HG02973 (cell line): Measurements from ENCODE around the gene ANO3.

Experiments
- ATAC-seq: cut with Tn5 transposase; IDR thresholded peaks from one replicate; pipeline ENCODE4 v1.9.1; 2021; ENCODE audit warnings: moderate library complexity; ENCODE audit not compliant: unreplicated experiment

ANO3 gene

DNA sequence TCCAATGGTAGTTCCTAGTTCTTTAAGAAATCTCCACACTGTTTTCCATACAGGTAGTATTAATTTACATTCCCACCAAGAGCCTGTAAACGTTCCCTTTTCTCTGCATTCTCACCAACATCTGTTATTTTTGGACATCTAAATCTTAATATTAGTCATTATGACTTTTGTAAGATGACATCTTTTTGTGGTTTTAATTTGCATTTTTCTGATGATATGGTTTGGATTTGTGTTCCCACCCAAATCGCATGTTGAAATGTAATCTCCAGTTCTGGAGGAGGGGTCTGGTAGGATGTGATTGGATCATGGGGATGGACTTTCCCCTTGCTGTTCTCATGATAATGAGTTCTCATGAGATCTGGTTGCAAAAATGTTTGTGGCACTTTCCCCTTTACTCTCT is 151.2 kb downstream of the ANO3 start:
- ATAC-seq, result no peak

DNA sequence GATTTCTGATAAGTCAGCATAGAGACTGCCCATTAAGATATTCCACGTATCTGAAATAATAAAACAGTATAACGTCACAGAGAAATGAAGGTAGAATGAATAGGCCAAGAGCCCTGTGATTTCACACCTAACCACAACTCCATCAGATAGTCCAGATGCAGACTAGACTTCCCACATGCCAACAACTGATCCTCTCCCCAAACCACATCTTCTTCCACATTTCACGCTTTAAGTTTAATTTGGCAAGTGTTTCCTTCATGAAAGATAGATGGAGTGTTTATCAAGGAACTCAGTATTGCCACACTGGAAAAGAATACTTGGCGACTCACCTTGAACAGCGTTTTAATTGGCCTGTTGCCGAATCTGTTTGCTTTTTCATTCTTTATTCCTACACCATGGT is 158.6 kb downstream of the ANO3 start:
- ATAC-seq, result no peak

DNA sequence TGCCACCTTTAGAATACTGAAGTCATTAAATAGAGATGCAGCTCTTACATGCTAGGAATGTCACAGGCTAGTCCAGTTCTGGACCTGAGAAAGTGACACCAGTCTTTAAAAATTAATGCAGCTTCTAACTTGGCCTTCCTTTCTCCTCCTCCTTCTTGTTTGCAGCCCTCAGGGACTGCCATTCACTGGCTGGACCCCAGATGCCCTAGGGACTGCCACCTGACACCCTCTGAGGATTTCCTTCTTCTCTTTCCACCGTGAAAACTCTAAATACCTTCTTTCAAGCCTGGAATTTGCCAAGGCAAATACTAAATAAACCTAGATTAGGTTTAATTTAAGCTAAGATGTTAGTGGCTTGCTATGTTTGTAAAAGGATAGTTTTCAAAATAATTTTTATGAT is 161.7 kb downstream of the ANO3 start:
- ATAC-seq, result no peak

DNA sequence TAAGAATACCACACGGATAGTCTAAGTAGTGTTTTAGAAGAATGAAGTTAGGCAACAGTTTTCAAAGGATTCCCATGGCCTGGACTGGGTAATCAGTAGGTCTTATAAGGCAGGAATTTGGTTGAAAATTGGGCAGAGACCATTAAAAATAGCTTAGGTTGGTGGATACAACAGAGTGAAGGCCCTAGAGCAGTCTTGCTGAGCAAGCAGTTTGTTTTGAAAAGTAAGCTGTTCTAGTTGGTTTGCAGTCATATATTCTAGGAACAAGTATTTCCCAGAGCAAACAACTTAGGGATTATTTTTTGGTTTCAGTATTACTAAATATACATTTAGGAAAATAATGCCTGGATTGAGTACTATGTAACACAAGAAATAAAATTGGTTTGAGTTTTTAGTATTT is 175.3 kb downstream of the ANO3 start:
- no peak for ATAC-seq

DNA sequence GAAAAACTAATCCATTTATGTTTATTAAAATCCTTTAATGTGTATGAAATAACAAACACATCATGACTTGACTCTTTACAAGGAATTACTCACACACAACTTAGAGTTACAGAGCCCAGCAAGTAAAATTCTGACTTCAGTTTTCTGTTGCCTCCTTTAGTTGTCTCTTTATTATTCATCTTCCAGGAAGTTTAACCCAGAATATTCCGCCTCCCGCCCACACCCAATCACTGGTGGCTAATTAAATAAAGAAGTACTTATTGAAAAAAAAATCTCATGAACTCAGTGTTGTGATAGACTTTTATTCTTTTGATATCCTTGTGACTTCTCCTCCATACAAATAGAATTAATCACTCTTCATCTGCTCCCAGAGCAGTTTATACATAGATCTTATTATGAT is 178.2 kb downstream of the ANO3 start:
- ATAC-seq, result no peak

DNA sequence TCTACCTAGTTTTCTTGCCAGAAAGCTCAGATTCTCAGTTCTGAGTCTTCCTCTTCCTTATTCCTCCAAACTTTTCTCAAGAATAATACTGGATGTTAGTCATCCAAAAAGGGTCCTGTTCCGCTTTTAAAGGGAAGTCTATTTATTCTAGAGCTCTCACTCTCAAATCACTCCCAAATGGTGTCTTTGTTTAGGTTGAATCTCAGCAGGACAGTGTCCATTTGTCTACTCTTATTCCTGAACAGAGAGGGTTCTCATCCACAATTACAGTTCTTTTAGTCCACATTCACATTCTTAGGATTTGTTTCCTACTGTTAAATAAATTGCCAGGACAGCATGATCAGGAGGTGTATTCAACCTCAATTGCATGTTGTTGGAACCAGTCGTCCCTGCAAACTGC is 178.8 kb downstream of the ANO3 start:
- no peak for ATAC-seq

DNA sequence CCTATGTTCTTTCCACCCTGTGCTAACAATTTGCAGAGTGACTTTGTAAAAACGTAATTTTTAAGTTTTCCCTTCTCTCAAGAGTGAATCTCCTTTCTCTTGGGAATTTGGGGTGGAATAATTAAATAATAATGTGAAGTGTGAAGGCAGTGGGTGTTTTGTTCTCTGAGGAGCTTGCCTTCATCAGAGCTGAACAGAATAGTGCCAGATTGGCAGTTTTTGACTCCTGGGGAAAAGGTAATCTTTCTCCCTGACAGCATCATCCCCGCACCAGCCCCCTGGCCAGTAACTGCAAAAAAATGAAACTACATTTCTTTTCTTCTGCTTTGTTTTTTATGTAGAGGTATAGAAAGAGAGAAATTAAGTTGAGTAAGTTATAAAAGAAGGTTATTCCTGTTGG is 180.3 kb downstream of the ANO3 start:
- no peak for ATAC-seq

DNA sequence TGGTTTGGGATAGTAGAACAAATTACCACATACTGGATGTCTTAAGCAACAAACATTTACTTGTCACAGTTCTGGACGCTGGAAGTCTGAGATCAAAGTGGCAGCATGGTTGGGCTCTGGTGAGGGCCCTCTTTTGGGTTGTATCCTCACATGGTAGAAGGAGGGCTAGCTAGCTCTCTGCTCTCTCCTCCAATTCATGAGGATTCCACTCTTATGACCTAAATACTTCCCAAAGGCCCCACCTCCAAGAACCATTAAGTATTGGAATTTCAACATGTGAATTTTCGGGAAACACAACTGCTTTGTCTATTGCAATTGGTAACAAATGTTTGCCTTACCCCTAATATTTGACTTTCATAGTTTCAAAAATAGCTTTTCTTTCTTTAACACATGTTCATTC is 187.5 kb downstream of the ANO3 start:
- ATAC-seq, result no peak

DNA sequence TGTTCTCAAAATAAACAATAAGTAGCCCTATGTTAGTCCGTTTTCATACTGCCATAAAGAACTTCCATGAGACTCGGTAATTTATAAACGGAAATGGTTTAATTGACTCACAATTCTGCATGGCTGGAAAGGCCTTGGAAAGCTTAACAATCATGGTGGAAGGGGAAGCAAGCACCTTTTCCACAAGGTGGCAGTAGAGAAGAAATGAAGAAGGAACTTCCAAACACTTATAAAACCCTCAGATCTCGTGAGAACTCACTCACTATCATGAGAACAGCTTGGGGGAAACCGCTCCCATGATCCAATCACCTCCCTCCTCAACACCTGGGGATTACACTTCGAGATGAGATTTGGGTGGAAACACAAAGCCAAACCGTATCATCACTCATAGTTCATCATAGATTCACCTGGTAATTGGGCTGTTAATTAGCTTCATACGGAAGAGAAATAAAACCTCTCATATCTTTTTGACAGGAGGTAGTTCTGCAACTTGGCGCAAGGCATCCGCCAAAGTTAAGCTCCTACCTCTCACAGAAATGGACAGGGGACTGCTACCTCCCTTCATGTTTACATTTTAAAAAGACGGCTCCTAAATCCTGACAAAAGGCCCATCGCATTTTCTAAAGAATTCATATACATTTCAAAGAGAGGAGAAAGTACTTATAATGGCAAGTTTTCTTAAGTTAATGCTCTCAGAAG is 191.1 kb downstream of the ANO3 start:
- ATAC-seq, result no peak

DNA sequence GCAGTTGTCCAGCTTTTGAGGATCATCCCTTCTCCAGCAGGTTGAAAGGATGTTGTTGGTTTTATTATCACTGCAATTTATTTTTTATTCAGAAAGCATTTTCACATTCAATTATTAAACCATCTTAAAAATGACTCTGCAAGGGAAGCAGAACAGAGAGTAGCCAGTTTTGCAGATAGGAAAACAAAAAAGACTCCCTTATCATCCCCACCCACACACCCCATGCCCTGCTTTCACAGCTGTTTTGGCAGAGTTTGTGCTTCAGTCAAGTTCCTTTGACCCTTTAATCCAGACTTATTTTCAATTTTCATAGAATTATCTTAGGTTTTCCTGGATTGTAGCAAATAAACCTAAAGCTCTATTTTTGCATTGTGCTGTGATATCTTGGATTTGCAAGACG is 195.8 kb downstream of the ANO3 start:
- no peak for ATAC-seq

DNA sequence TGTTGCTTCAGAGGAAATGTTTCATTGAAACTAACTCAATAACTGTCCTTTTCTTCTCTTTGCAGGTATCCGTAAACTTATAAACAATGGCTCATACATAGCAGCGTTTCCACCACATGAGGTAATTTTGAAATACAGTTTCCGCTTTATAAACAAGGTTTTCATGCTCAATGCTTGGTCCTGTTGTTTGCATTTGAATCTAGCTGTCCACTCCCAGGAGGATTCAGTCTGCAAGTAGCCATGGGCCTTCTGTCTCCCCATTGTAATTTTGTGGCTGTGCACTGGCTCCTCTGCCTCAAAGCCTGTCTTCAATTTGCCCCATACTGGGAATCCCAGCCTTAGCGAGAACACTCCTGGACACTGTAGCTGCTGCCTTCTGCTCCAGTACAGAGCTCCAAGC is 205.4 kb downstream of the ANO3 start:
- ATAC-seq, result no peak

DNA sequence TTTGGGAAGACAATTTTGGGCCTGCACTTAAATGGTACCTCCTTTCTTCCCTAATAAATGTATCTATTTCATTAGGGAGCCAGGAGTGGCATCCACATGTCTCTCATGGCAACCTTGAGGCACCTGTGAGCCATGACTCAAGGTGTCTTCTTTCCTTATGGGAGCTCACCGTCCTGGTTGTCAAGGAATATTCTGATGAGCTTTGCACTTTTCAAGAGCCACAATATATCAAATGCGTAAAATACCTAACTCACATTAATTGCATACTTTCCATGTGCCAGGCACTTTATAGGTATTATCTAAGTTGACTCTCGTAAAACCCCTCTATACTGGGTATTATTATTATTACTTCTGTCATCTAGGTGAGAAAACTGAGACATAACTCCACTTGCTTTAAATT is 207.6 kb downstream of the ANO3 start:
- no peak for ATAC-seq

DNA sequence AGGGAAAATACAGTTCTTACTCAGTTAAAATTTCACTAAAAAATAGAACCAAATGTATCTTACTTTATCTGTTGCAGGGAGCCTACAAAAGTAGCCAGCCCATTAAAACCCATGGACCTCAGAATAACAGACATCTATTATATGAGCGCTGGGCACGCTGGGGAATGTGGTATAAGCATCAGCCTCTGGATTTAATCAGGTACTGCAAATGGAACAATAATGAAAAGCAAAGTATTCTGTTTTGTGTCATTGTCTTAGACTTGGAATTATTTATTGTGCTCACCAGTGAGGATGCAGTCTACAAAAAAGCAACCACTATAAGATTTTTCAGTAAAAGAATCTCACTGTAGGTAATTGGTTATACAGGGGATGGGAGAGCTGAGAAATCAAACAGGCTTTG is 209.9 kb downstream of the ANO3 start:
- ATAC-seq, result no peak

DNA sequence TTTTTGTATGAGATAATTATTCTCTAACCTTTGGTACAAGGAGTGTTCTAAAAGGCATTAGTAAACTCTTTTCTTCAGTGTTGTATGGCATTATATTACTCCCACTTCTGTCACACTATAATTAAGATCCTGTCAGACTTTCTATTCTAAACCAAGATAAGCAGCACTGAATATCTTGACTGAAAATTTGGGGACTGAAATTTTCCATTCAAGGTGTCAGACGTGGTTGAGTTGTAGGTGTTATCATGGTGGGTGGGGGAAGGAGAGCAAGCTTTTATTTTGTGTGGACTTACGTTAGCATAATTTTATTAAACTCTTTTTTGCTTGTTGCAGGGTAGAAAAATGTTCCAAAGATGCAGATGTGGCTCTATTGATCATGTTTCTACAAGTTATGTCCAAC is 217.2 kb downstream of the ANO3 start:
- ATAC-seq, result no peak

DNA sequence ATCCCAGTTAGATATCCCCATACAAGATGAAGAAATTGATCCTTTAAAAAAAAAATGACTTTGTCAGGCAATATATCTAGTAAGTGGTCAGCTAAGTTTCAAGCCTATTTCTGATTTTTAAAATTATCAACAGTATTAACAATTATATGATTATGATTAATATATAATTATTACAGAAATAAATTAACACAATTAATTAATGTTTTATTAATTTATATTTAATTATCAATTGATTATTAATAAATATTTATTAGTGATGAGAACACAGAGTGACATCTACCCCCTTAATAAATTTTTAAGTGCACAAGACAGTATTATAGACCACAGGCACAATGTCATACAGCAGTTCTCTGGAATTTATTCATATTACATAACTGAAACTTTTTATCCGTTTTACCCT is 218.1 kb downstream of the ANO3 start:
- ATAC-seq, result no peak

DNA sequence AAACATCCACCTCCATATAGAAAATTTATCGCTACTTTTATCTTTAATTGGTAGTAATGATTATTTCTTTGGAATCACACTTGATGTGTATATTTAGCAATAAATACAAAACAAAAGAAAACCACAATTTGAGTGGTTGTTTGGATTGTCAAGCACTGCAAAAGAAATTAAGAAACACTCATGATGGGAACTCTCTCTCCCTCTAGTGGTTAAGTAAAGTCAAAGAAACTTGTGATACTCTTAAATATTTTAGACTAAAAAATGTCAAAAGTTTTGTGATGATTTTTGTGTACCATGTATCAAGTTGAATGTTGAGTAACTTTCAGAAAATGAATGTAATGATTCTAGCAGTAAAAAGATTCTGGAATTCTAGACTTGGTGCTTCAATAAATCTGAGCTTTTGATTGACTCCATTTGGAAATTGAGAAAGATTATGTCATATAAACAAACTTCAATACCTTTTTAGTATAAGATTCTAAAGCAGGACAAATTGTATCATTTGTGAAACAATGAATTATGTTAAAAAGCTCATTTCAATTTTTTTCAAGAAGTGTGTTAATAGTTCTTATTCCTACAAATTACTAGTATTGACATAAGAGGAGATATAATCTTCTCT is 219.4 kb downstream of the ANO3 start:
- ATAC-seq, result no peak

DNA sequence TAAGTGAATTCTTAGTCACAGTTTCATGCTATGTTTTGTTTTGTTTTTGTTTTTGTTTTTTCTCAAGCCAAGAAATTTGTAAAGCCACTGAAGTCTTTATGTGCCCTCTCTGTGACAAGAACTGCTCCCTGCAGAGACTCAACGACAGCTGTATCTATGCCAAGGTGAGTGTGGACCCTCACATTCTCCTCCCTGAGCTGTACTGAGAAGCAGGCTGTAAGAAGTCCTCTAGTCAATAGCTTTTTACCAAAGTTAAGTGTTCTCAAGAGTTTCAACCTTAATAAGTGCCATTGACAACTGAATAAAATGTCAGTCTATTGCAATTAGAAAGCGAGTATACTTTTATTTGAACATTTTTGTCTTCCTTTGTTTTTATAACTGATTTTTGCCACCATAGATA is 221.3 kb downstream of the ANO3 start:
- ATAC-seq, result no peak

DNA sequence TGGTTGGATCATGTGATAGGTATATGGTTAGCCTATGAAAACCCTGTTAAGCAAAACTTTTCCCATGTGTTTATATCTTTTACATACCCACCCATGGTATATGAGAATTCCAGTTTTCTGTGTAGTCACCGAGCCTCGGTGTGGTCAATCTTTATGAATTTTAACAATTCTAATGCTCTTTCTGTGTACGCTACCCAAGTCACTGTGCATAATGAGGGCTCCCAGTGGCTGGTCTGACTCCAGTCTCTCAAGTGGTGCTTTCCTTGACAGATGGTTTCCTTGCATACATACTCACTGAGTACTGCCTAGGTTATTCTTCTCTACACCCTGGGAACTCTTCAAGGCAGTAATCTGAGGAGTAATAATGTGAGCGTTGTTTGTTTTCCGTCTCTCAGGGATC is 222.5 kb downstream of the ANO3 start:
- ATAC-seq, result no peak

DNA sequence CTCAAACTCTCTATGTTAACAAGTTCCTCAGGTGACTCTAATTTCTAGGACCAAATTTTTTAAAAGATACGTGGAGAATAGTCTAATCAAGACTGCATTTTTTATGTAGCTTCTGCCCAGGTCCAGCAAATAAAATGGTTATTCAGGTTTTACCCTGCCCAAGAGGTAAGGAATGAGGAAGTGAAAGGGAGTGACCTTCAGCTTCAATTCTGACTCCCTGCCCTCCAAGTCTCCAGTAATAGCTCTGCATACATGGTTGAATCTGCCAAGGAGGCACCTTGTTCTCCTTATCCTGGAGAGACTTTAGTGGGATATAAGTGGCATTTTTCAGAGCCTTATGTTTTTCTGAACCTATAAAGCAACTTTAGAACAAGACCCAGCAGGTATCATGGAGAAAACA is 224.7 kb downstream of the ANO3 start:
- no peak for ATAC-seq

DNA sequence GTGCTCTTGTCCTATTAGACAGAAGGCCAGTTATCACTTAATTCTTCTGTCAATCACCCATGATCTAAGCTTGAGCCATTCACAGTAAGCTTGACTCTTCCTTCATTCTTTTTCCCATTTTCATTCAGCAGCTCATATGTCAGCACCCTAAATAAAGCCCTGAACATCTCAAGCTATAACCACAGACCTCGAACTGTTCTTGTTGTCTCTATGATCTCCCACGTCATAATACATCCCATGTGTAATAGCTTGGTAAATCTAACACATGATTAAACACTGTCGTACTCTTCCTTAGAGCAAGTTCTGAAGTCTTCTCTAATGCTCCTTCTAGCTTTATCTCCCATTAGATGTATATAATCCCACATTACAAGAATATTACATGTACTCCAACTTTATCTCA is 225.7 kb downstream of the ANO3 start:
- ATAC-seq, result no peak

DNA sequence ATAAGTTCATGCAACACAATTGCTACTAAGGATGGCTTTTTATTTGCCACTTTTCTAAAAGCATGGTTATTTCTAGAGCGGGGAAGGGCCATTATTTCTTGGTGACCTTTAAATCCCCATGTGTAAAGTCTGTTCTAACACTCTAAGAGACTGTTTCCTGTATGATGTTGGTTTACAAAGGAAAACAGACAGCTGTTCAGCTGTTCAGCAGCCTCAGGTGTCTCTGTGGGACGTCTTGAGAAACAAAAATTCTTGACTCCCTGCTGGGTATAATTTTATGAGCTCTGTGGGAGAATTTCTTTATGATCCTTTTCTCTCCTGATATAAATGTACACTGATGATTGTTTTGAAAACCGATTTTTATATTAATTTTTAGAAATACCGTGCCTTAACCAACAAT is 226.3 kb downstream of the ANO3 start:
- no peak for ATAC-seq

DNA sequence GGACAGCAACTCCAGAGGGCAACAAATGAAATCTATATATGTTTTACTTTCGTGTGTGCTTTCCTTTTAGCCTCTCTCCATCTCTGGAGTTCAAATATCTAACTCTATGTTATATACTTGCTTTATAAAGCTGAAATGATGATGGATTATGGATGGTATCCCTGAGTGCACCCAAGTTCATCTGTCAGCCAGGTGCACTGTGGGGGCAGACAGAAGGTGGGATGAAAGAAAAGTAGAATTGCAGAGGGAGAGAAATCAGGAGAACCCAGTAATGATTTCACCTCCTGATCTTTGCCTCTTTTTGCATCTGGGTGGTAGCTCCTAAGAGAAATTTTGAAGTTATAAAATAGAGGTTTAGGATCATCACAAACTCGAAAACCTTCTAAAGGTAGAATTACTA is 237.7 kb downstream of the ANO3 start:
- ATAC-seq, result no peak
